Mesenchymal stem cell (in vitro differentiated cells and primary cell): ENCODE results near the gene COL6A3.
A peak's percentile ranks its signal among the peaks of the same experiment; 100 is the strongest.

Source experiments
- DNase-seq: peaks from one replicate; pipeline ENCODE4 v3.0.0-alpha.2; 2013
- H2AFZ ChIP-seq: one replicate; pipeline ENCODE4 v1.6.1; 2013; ENCODE audit warnings: low read depth, mild to moderate bottlenecking, control low read depth, inconsistent platforms, low read length, moderate library complexity
- H2AK5ac ChIP-seq: 2 replicates; pipeline ENCODE4 v1.6.1; 2013; ENCODE audit warnings: low read length, moderate library complexity, mild to moderate bottlenecking, inconsistent platforms; ENCODE audit not compliant: severe bottlenecking
- H2BK120ac ChIP-seq: one replicate; pipeline ENCODE4 v1.6.1; 2013; ENCODE audit warnings: low read depth, mild to moderate bottlenecking, inconsistent platforms, low read length, moderate library complexity
- H2BK12ac ChIP-seq, 2 experiments: one replicate each; pipeline ENCODE4 v1.6.1; 2013; ENCODE audit warnings: inconsistent platforms in 2 of 2, low read length in 2 of 2, mild to moderate bottlenecking in 2 of 2, moderate library complexity in 2 of 2, control low read depth in 1 of 2
- H2BK15ac ChIP-seq: one replicate; pipeline ENCODE4 v1.6.1; 2013; ENCODE audit warnings: mild to moderate bottlenecking, low read depth, inconsistent platforms; ENCODE audit not compliant: poor library complexity, severe bottlenecking
- H2BK5ac ChIP-seq: 2 replicates; pipeline ENCODE4 v1.6.1; 2013; ENCODE audit warnings: low read depth, mild to moderate bottlenecking, low read length, control low read depth, inconsistent platforms; ENCODE audit not compliant: poor library complexity, severe bottlenecking
- H3K14ac ChIP-seq, 2 experiments: one replicate each; pipeline ENCODE4 v1.6.1; 2013; ENCODE audit warnings: inconsistent platforms in 2 of 2, low read length in 2 of 2, control low read depth in 1 of 2, mild to moderate bottlenecking in 1 of 2, moderate library complexity in 1 of 2
- H3K18ac ChIP-seq, 2 experiments: one replicate each; pipeline ENCODE4 v1.6.1; 2013; ENCODE audit warnings: inconsistent platforms in 2 of 2, low read length in 2 of 2, control low read depth in 1 of 2, low read depth in 1 of 2, mild to moderate bottlenecking in 1 of 2
- H3K23ac ChIP-seq, 2 experiments: one replicate each; pipeline ENCODE4 v1.6.1; 2013; ENCODE audit warnings: inconsistent platforms in 2 of 2, low read length in 2 of 2, mild to moderate bottlenecking in 2 of 2, moderate library complexity in 2 of 2, control low read depth in 1 of 2
- H3K27ac ChIP-seq: 2 replicates; pipeline ENCODE4 v1.5.1; 2013; ENCODE audit warnings: mild to moderate bottlenecking, moderate library complexity, low read length, control low read depth, inconsistent platforms; ENCODE audit not compliant: poor library complexity, severe bottlenecking
- H3K27me3 ChIP-seq, 2 experiments: 2 replicates each; pipeline versions ENCODE4 v1.6.1 to v1.7.0; 2013; ENCODE audit warnings: low read length in 2 of 2, mild to moderate bottlenecking in 2 of 2, moderate library complexity in 2 of 2, control low read depth in 1 of 2, inconsistent platforms in 1 of 2; ENCODE audit not compliant: control insufficient read depth in 1 of 2, insufficient read depth in 1 of 2
- H3K36me3 ChIP-seq, 2 experiments: 2 replicates each; pipeline versions ENCODE4 v1.6.1 to v1.7.0; 2013; ENCODE audit warnings: low read length in 2 of 2, control low read depth in 1 of 2, inconsistent platforms in 1 of 2, low read depth in 1 of 2, mild to moderate bottlenecking in 1 of 2; ENCODE audit not compliant: insufficient read depth in 2 of 2, control insufficient read depth in 1 of 2
- H3K4ac ChIP-seq, 2 experiments: one replicate each; pipeline ENCODE4 v1.6.1; 2013; ENCODE audit warnings: inconsistent platforms in 2 of 2, low read length in 2 of 2, mild to moderate bottlenecking in 2 of 2, moderate library complexity in 2 of 2, control low read depth in 1 of 2, low read depth in 1 of 2
- H3K4me1 ChIP-seq: 2 replicates; pipeline ENCODE4 v1.6.1; 2013; ENCODE audit warnings: low read depth, low read length, control low read depth; ENCODE audit not compliant: control insufficient read depth, insufficient read depth
- H3K4me2 ChIP-seq: 2 replicates; pipeline ENCODE4 v1.6.1; 2013; ENCODE audit warnings: low read length, mild to moderate bottlenecking, inconsistent platforms; ENCODE audit not compliant: poor library complexity, severe bottlenecking
- H3K4me3 ChIP-seq, 2 experiments: 2 replicates each; pipeline versions ENCODE4 v1.5.1 to v1.7.0; 2013; ENCODE audit warnings: low read length in 2 of 2, mild to moderate bottlenecking in 2 of 2, control low read depth in 1 of 2, low read depth in 1 of 2; ENCODE audit not compliant: insufficient read depth in 1 of 2
- H3K79me1 ChIP-seq: replicated peaks from 2 replicates; pipeline ENCODE4 v1.6.1; 2013; ENCODE audit warnings: mild to moderate bottlenecking, control low read depth, low read length, inconsistent platforms; ENCODE audit not compliant: poor library complexity, severe bottlenecking
- H3K9ac ChIP-seq: 2 replicates; pipeline ENCODE4 v1.7.0; 2013; ENCODE audit warnings: mild to moderate bottlenecking, low read length, moderate library complexity
- H3K9me3 ChIP-seq: 2 replicates; pipeline ENCODE4 v1.7.0; 2013; ENCODE audit warnings: mild to moderate bottlenecking, low read length; ENCODE audit not compliant: control insufficient read depth
- H4K8ac ChIP-seq: one replicate; pipeline ENCODE4 v1.6.1; 2013; ENCODE audit warnings: inconsistent platforms, mild to moderate bottlenecking, low read length, moderate library complexity
- H4K91ac ChIP-seq: one replicate; pipeline ENCODE4 v1.6.1; 2013; ENCODE audit warnings: mild to moderate bottlenecking, low read length, inconsistent platforms
- WGBS: methylation state at CpG from one replicate; pipeline ENCODE4 v1.1.7; 2013; ENCODE audit warnings: mixed read lengths; 5-methylcytosine and 5-hydroxymethylcytosine counted together

COL6A3 gene

DNA sequence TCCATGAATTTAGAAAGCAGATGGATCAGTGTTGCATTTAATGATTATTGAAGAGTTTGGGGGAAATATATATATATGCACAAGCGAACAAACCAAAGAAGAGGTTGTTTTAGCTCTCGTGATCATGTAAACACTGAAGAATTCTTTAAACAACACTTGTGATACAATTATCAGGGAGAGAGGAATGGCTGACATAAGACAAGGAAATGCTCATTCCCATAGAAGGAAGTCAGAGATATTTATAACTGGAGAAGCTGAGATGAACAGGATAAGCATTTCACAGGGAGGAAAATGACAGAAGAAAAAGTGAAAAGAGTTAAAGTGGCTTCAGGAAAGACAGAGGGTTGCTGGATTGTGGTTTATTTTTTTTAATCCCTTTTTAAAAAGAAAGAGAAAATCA, 10.6 kb upstream of the COL6A3 start:
- no peaks in the 10 kb centered on the region for H3K27me3 ChIP-seq
- no peak overlapping the region for H3K14ac ChIP-seq
- H3K23ac ChIP-seq = no peak overlapping the region
- H3K18ac ChIP-seq = peak overlapping the region in 1 of 2 experiments; percentile 15
- peak; percentile 54 for DNase-seq
- H2BK120ac ChIP-seq = no peak overlapping the region
- no peak overlapping the region for H3K9ac ChIP-seq
- no peak overlapping the region for H2AK5ac ChIP-seq
- H3K4me1 ChIP-seq = peaks cover 8% of the 10 kb centered on the region
- no peaks in the 10 kb centered on the region for H3K36me3 ChIP-seq
- no peak overlapping the region for H2BK15ac ChIP-seq
- no peak overlapping the region for H3K4me2 ChIP-seq
- no peaks in the 10 kb centered on the region for H3K9me3 ChIP-seq
- no peak overlapping the region for H4K8ac ChIP-seq
- no CpG with 5 or more reads among the region's 2 CpGs for WGBS
- H2BK5ac ChIP-seq = no peak overlapping the region
- no peak overlapping the region for H2BK12ac ChIP-seq
- H3K79me1 ChIP-seq = no peaks in the 10 kb centered on the region
- H3K27ac ChIP-seq = no peak overlapping the region
- no peak overlapping the region for H4K91ac ChIP-seq
- H3K4ac ChIP-seq = no peak overlapping the region
- H3K4me3 ChIP-seq = no peak overlapping the region
- no peak overlapping the region for H2AFZ ChIP-seq

DNA sequence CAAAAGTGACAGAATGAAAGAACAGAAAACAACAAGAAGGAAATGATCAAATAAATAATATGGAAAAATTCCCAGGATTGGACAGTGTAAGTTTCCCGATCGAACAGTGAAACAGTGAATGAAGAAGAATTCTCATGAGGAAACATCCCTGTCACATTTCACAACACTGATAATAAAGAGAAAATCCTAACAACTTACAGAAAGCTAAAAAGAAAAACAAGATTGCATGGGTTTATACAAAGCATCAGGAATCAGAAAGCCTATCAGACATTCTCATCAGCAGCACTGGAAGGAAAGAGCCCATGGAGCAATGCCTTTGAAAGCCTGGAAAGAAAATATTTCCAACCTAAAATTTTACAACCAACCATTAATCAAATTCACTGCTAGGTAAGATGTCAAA, 9.9 kb upstream of the COL6A3 start:
- H3K9ac ChIP-seq = peak overlapping the region; percentile 5
- WGBS = 67% methylated on average over 2 of the region's 2 CpGs
- no peak overlapping the region for H3K27ac ChIP-seq
- H4K8ac ChIP-seq = no peak overlapping the region
- no peaks in the 10 kb centered on the region for H3K36me3 ChIP-seq
- peak; percentile 70 for DNase-seq
- H2BK15ac ChIP-seq = no peak overlapping the region
- H3K14ac ChIP-seq = no peak overlapping the region
- H3K23ac ChIP-seq = no peak overlapping the region
- no peak overlapping the region for H2AFZ ChIP-seq
- no peak overlapping the region for H3K18ac ChIP-seq
- no peak overlapping the region for H3K4me3 ChIP-seq
- peaks cover 8% of the 10 kb centered on the region for H3K4me1 ChIP-seq
- H3K79me1 ChIP-seq = no peaks in the 10 kb centered on the region
- H4K91ac ChIP-seq = no peak overlapping the region
- H2BK120ac ChIP-seq = no peak overlapping the region
- no peaks in the 10 kb centered on the region for H3K27me3 ChIP-seq
- H3K9me3 ChIP-seq = no peaks in the 10 kb centered on the region
- no peak overlapping the region for H2BK12ac ChIP-seq
- H3K4ac ChIP-seq = no peak overlapping the region
- no peak overlapping the region for H2AK5ac ChIP-seq
- no peak overlapping the region for H2BK5ac ChIP-seq
- H3K4me2 ChIP-seq = no peak overlapping the region

DNA sequence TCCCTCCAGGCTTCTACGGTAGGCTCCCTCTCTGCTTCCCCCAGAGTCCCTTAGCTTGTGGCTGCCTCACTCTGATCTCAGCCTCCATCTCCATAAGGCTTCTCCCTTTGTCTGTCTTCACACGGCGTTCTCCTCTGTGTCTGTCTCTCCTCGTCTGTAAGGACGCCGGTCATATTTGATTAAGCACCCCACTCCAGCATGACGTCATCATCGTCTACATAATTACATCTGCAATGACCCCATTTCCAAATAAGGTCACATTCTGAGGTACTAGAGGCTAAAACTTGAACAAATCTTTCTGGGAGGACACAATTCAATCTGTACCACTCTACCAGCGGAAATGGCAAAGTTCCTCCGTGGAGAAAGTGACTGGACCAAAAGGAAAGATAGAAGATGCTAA, 8.3 kb upstream of the COL6A3 start:
- H3K4me1 ChIP-seq = peaks cover 6% of the 10 kb centered on the region
- no peak overlapping the region for H2BK5ac ChIP-seq
- H3K36me3 ChIP-seq = no peaks in the 10 kb centered on the region
- H2AFZ ChIP-seq = no peak overlapping the region
- peak overlapping the region; percentile 93 for H3K4ac ChIP-seq
- H3K9me3 ChIP-seq = no peaks in the 10 kb centered on the region
- no peaks in the 10 kb centered on the region for H3K79me1 ChIP-seq
- H4K8ac ChIP-seq = peak overlapping the region; percentile 92
- peak overlapping the region; percentile 83 for H4K91ac ChIP-seq
- H3K23ac ChIP-seq = no peak overlapping the region
- no peak overlapping the region for H3K14ac ChIP-seq
- H2BK120ac ChIP-seq = peak overlapping the region; percentile 94
- H3K18ac ChIP-seq = peak overlapping the region; percentile 84 to 87
- peak overlapping the region in 1 of 2 experiments; percentile 94 for H2BK12ac ChIP-seq
- no peak overlapping the region for H3K27ac ChIP-seq
- peak overlapping the region; percentile 45 for H2AK5ac ChIP-seq
- no peak overlapping the region for H3K4me3 ChIP-seq
- H3K4me2 ChIP-seq = no peak overlapping the region
- DNase-seq = no peak
- peak overlapping the region; percentile 77 for H3K9ac ChIP-seq
- WGBS = 92% methylated on average over 9 of the region's 10 CpGs
- peak overlapping the region; percentile 52 for H2BK15ac ChIP-seq
- no peaks in the 10 kb centered on the region for H3K27me3 ChIP-seq

DNA sequence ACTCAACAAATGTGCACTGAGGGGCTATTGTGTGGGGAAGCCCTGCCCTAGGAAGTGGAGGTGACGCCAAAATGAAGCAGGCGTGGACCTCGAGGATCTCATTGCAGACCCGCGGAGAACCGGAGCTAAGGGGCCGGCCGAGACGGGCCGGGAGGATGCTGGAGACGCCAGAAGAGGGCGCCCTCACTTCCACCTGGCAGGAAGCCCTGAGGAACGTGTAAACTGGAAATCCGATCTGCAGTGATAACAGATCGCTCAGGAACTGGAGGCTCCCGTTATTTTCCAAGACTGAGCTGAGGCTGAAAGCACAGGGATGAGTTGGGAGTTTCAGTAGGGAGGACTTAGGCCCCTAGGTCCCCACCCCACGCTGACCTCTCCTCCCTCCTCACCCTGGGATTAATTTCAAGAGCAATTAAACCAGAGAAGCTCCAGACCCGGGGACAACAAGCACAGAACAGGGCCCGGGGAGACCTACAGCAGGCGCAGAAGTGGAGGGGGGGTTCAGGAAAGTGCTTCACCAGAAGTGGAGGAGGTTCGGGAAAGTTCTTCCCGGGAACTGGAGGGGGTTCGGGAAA, 7.7 kb upstream of the COL6A3 start:
- Histone ChIP-seq H4K8ac (peak overlapping the region; percentile 92), H3K9me3 (no peaks in the 10 kb centered on the region), H3K27ac (no peak overlapping the region), H3K4me1 (peaks cover 6% of the 10 kb centered on the region), H3K9ac (peak overlapping the region; percentile 77), H3K18ac (peak overlapping the region; percentile 91 to 94), H2AFZ (peak overlapping the region; percentile 29), H3K4ac (peak overlapping the region; percentile 93), H3K4me2 (peak overlapping the region; percentile 49), H3K14ac (peak overlapping the region in 1 of 2 experiments; percentile 66), H3K36me3 (no peaks in the 10 kb centered on the region), H3K23ac (no peak overlapping the region), H3K79me1 (no peaks in the 10 kb centered on the region), H3K4me3 (peak overlapping the region in 1 of 2 experiments; percentile 67), H2BK12ac (peak overlapping the region; percentile 93 to 94), H3K27me3 (no peaks in the 10 kb centered on the region), H2AK5ac (peak overlapping the region; percentile 45), H2BK15ac (peak overlapping the region; percentile 52), H4K91ac (peak overlapping the region; percentile 83), H2BK5ac (peak overlapping the region; percentile 59), H2BK120ac (peak overlapping the region; percentile 94)
- DNase-seq = peak; percentile 84
- WGBS = 38% methylated on average over 19 of the region's 23 CpGs
